ENCODE data around the gene SNRNP25. TPM values are rescaled to one million over a fixed set of nuclear protein-coding genes. Genes with fewer than 3 reads are reported as not detected.

Gene SNRNP25
- total RNA-seq, 1 donor from 2014 or later, result 52.0 TPM

DNA sequence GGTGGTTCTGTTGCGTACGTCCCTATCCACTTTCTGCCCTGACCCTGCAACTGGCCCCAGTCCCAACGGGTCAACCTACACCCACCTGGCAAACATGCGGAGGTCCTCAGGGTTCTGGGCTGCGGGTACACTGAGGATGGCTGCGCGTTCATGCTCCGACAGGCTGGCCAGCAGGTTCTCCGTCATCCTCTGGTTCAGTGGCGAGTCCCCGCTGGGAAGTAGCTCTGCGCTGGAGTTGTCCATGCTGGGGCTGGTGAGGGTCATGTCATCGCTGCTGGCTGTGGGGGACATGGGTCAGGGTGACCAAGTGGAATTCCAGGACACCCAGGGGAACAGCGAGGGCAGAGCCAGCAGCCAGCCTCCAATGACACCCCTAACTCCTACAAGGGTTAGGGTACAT lies 35.0 kb downstream of the SNRNP25 start:
- H3K36me3 Mint-ChIP-seq (ENCODE audit: insufficient read depth), result peaks cover 8% of the 10 kb centered on the region
- H3K27me3 Mint-ChIP-seq, result no peaks in the 10 kb centered on the region
- no peaks in the 10 kb centered on the region for H3K9me3 Mint-ChIP-seq (ENCODE audit: low read depth)
- no peak overlapping the region for H3K4me3 Mint-ChIP-seq (ENCODE audit: low read depth)
- TF ChIP-seq, protein P1, sequence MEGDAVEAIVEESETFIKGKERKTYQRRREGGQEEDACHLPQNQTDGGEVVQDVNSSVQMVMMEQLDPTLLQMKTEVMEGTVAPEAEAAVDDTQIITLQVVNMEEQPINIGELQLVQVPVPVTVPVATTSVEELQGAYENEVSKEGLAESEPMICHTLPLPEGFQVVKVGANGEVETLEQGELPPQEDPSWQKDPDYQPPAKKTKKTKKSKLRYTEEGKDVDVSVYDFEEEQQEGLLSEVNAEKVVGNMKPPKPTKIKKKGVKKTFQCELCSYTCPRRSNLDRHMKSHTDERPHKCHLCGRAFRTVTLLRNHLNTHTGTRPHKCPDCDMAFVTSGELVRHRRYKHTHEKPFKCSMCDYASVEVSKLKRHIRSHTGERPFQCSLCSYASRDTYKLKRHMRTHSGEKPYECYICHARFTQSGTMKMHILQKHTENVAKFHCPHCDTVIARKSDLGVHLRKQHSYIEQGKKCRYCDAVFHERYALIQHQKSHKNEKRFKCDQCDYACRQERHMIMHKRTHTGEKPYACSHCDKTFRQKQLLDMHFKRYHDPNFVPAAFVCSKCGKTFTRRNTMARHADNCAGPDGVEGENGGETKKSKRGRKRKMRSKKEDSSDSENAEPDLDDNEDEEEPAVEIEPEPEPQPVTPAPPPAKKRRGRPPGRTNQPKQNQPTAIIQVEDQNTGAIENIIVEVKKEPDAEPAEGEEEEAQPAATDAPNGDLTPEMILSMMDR (IDR thresholded peaks at IDR 0.05; ENCODE audit: unreplicated experiment), result no peak
- no peak overlapping the region for H3K27ac Mint-ChIP-seq
- no peaks in the 10 kb centered on the region for H3K4me1 Mint-ChIP-seq (ENCODE audit: low read depth)
- DNase-seq (ENCODE audit: low spot score, unreplicated experiment), result no peak

DNA sequence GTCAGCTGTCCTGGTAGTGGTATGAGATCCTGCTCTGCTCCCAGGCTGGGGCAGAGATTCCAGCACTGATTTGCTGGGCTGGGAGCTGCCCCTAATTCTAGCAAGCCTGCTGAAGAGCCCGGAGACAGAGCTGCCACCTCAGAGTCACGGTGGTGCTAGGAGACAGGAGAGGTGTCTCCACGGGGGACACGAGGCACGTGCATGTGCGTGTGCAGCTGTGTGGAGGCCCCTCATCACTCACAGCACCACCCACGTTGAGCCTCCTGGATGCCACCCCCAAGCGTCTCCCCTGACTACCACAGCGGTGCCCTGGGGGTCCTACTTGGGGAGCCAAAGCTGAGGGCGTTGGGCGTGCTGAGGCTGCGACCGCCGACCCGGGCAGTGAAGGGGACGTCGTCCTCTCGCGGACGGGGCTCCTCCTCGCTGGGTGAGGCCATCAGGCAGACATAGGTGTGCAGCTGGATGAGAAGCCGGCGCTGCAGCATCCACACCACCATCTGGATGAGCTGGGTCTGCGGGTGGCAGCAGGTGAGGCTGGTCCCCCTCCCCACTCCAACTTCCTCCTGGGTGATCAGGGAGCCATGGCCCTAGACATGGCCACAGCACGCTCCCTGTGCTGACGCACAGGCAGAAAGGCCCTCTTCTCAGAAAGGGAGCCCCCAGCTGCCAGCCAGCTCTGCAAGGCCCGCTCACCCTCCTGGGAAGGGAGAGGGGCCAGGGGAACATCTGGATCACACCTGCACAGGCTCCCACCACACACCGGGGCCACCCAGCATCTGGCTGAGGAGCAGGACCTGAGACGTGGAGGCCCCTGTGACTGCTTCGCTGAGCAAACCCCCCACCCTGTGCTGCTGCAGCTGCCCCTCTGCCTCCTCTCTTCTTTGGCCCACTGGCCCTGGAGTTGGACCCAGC lies 36.0 kb downstream of the SNRNP25 start:
- TF ChIP-seq, protein P1 (IDR thresholded peaks at IDR 0.05; ENCODE audit: unreplicated experiment), result no peak
- H3K36me3 Mint-ChIP-seq (ENCODE audit: insufficient read depth), result peaks cover 6% of the 10 kb centered on the region
- no peak for DNase-seq (ENCODE audit: low spot score, unreplicated experiment)
- H3K4me3 Mint-ChIP-seq (ENCODE audit: low read depth), result no peak overlapping the region
- H3K27ac Mint-ChIP-seq, result peak overlapping the region; percentile 77
- no peaks in the 10 kb centered on the region for H3K27me3 Mint-ChIP-seq
- H3K9me3 Mint-ChIP-seq (ENCODE audit: low read depth), result no peaks in the 10 kb centered on the region
- no peaks in the 10 kb centered on the region for H3K4me1 Mint-ChIP-seq (ENCODE audit: low read depth)

DNA sequence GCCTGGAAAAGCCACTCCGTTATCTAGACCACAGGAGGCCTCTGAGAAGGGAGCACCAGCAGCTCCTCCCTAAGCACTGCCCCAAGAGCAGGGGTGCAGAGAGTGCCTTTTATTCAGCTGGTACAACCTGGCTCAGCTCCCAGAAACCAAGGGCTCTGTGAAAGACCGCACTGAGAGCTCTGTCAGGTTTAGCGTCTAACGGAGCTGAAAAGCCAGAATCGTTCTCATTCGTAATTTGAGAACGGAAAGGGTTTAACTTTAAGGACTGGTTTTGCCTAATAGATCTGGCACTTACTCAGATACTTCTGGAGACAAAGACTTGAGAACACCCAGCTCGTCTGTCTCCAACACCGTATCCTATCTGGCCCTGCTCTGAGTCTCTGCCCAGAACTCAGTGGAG lies 37.9 kb downstream of the SNRNP25 start:
- Mint-ChIP-seq H3K4me1 (ENCODE audit: low read depth) (no peaks in the 10 kb centered on the region), H3K9me3 (ENCODE audit: low read depth) (no peaks in the 10 kb centered on the region), H3K4me3 (ENCODE audit: low read depth) (no peak overlapping the region), H3K27me3 (no peaks in the 10 kb centered on the region), H3K36me3 (ENCODE audit: insufficient read depth) (peaks cover 4% of the 10 kb centered on the region), H3K27ac (peak overlapping the region; percentile 69)
- no peak for DNase-seq (ENCODE audit: low spot score, unreplicated experiment)
- TF ChIP-seq, protein P1 (IDR thresholded peaks at IDR 0.05; ENCODE audit: unreplicated experiment), result no peak

DNA sequence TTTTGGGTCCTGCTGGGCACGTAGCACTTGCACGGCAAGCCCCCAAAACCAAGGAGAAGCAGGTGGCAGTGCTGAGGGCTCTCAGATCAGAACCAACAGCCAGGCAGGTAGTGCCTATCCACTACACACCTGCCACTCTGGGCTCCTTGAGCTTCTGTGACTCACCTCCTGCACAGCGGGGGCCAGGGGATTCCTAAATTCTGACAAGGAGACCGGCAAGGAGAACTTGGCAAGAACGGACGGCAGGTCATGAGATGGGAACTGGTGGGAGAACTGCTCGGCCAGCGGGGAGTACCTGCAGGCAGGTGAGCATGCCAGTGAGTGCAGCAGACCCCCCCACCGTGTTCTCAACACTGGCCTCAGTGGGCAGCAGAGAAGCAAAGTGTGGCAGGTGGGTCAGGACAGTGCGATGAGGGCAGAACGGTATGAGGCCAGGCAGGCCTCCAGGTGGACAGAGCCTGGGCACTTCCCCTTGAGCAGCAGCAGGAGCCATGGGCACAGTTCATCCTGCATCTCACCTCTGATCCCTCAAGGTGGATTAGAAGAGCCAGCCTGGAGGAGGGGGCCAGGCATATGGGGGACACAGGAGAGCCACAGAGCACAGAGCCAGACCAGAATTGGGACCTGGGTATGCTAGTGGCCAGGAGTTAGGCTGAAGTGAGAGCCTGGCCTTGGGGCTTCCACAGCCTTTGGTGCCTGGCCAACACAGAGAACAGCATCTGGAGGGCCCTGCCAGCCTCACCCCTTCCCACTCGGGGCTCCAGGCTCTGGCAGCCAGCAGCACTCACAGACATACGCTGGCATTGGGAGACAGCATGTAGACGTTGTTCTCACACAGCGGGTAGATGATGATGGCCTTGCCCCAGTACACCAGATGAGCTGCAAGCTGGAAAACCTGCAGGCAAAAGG lies 39.1 kb downstream of the SNRNP25 start:
- H3K27ac Mint-ChIP-seq, result no peak overlapping the region
- DNase-seq (ENCODE audit: low spot score, unreplicated experiment), result no peak

DNA sequence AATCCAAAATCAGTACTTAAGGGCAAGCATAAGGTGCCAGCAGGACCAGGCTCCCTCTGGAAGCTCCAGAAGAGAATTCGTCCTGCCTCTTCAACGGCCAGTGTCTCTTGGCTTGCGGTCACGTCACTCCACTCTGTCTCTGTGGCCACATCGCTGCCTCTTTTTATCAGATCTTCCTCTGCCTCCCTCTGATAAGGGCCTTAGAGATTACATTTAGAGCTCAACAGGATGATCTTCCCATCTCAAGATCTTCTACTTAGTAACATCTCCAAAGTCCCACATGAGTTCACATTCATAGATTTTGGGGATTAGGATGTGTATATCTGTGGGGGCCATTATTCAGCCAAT lies 41.3 kb downstream of the SNRNP25 start:
- H3K27ac Mint-ChIP-seq, result no peak overlapping the region
- no peak overlapping the region for H3K4me3 Mint-ChIP-seq (ENCODE audit: low read depth)
- no peak for DNase-seq (ENCODE audit: low spot score, unreplicated experiment)
- H3K9me3 Mint-ChIP-seq (ENCODE audit: low read depth), result no peaks in the 10 kb centered on the region
- peaks cover 4% of the 10 kb centered on the region for H3K36me3 Mint-ChIP-seq (ENCODE audit: insufficient read depth)
- H3K4me1 Mint-ChIP-seq (ENCODE audit: low read depth), result no peaks in the 10 kb centered on the region
- TF ChIP-seq, protein P1 (IDR thresholded peaks at IDR 0.05; ENCODE audit: unreplicated experiment), result no peak
- no peaks in the 10 kb centered on the region for H3K27me3 Mint-ChIP-seq

More for the DNA sequence above, 39.1 kb downstream of the SNRNP25 start:
- no peak overlapping the region for H3K4me3 Mint-ChIP-seq (ENCODE audit: low read depth)
- TF ChIP-seq, protein P1 (IDR thresholded peaks at IDR 0.05; ENCODE audit: unreplicated experiment), result no peak
- H3K9me3 Mint-ChIP-seq (ENCODE audit: low read depth), result no peaks in the 10 kb centered on the region
- no peaks in the 10 kb centered on the region for H3K4me1 Mint-ChIP-seq (ENCODE audit: low read depth)
- H3K27me3 Mint-ChIP-seq, result no peaks in the 10 kb centered on the region
- peaks cover 4% of the 10 kb centered on the region for H3K36me3 Mint-ChIP-seq (ENCODE audit: insufficient read depth)

All from progenitor cell of endocrine pancreas (in vitro differentiated cells).